ENCODE data around the gene ATOH8. TPM values are rescaled to one million over a fixed set of nuclear protein-coding genes. Genes with fewer than 3 reads are reported as not detected.

ATOH8 gene
- total and polyA plus RNA-seq, 10 of the 15 experiments (the other 5 are each of a cell fraction or from before 2014, with no cell fraction given), result 0.03 to 0.60 TPM; not detected in 8

- Histone ChIP-seq H3K4me3 (no peak overlapping the region), H3K36me3 (ENCODE audit: control insufficient read depth in 2 of 2, insufficient read depth in 2 of 2, low read length in 1 of 2) (no peaks in the 10 kb centered on the region), H3K27me3 (replicated peaks in 1 of 2; ENCODE audit: control insufficient read depth in 2 of 2, insufficient read depth in 2 of 2, low read length in 1 of 2) (peaks cover 2 to 6% of the 10 kb centered on the region in 2 experiments; a peak in 2 of 4 replicates), H3K27ac (ENCODE audit: control insufficient read depth, insufficient read depth) (no peak overlapping the region), H4K20me1 (ENCODE audit: control insufficient read depth, insufficient read depth) (no peaks in the 10 kb centered on the region), H2AFZ (ENCODE audit: control insufficient read depth, low read depth, low read length) (no peak overlapping the region), H3K4me2 (ENCODE audit: control insufficient read depth, insufficient read depth) (no peak overlapping the region), H3K9ac (ENCODE audit: control insufficient read depth, insufficient read depth, low read length) (no peak overlapping the region), H3K4me1 (ENCODE audit: control insufficient read depth, insufficient read depth, low read length) (no peaks in the 10 kb centered on the region), H3K79me2 (ENCODE audit: control insufficient read depth, insufficient read depth, low read length) (no peaks in the 10 kb centered on the region), H3K9me3 (replicated peaks; ENCODE audit: control insufficient read depth, insufficient read depth, low read length) (no peaks in the 10 kb centered on the region)
- CTCF ChIA-PET, result interaction anchor here (0.9 kb wide), 1 partner anchor 74 kb away, joined by 3 read pairs; no protein-coding TSS in a partner anchor
- FAIRE-seq (no peak), DNase-seq (ENCODE audit: low read depth, low spot score) (no peak), ATAC-seq (no peak)
- POLR2A ChIA-PET, result interaction anchor here (0.6 to 0.7 kb wide), 2 partner anchors 46 to 605 kb away, joined by 3 to 4 read pairs; no protein-coding TSS in a partner anchor
- WGBS (ENCODE audit: insufficient coverage, insufficient replicate concordance, low lambda C conversion rate, missing lambda C conversion rate), result 57% methylated on average over 7 of the region's 7 CpGs
- BruUV-seq (replicated peaks), result no TSS peak
- in situ Hi-C loops (cut with MboI), result no loop called here
- TF ChIP-seq JUNB (IDR thresholded peaks at IDR 0.05), result no peak
- RAD21 ChIA-PET (ENCODE audit: unreplicated experiment), result no interaction called here
- SMC1A ChIA-PET (ENCODE audit: uncharacterized antibody, unreplicated experiment), result no interaction called here
- intact Hi-C loops (cut with micrococcal nuclease; ENCODE audit: unreplicated experiment), result no loop called here
Observed at GRCh38 chr2:85783796-85784195, 30.0 kb downstream of the ATOH8 start.

DNA sequence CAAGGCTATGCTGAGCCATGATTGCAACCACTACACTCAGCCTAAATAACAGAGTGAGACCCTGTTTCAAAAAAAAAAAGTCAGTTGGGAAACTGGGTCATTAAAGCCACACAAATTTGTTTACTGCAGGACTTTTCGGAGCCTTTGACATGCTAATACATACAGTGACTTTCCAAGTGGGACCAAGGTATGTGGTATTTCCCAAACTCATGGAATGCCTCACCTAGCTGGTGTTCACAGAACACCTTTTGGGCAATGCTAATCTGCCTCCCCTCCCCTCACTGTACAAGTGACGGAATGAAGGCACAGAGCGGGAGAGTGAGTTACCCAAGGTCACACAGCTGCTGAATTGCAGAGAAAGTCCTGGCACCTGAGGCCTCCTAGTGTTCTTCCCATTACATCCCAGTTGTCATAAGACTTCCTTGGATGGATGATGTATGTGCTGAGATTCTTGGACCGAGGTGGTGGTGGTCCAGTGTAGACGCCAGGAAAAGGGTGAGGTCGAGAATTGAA, 30.7 kb downstream of the ATOH8 start:
- CTCF ChIA-PET, result interaction anchor here (0.9 kb wide), 1 partner anchor 56 kb away, joined by 3 read pairs; no protein-coding TSS in a partner anchor
- BruUV-seq (replicated peaks), result no TSS peak
- Histone ChIP-seq H3K9me3 (replicated peaks; ENCODE audit: control insufficient read depth, insufficient read depth, low read length) (no peaks in the 10 kb centered on the region), H3K79me2 (ENCODE audit: control insufficient read depth, insufficient read depth, low read length) (no peaks in the 10 kb centered on the region), H3K27me3 (replicated peaks in 1 of 2; ENCODE audit: control insufficient read depth in 2 of 2, insufficient read depth in 2 of 2, low read length in 1 of 2) (peaks cover 2 to 6% of the 10 kb centered on the region in 2 experiments; a peak in 2 of 4 replicates), H3K9ac (ENCODE audit: control insufficient read depth, insufficient read depth, low read length) (no peak overlapping the region), H3K4me1 (ENCODE audit: control insufficient read depth, insufficient read depth, low read length) (no peaks in the 10 kb centered on the region), H4K20me1 (ENCODE audit: control insufficient read depth, insufficient read depth) (no peaks in the 10 kb centered on the region), H3K27ac (ENCODE audit: control insufficient read depth, insufficient read depth) (no peak overlapping the region), H2AFZ (ENCODE audit: control insufficient read depth, low read depth, low read length) (no peak overlapping the region), H3K4me3 (no peak overlapping the region), H3K4me2 (ENCODE audit: control insufficient read depth, insufficient read depth) (no peak overlapping the region), H3K36me3 (ENCODE audit: control insufficient read depth in 2 of 2, insufficient read depth in 2 of 2, low read length in 1 of 2) (no peaks in the 10 kb centered on the region)
- no peak for DNase-seq (ENCODE audit: low read depth, low spot score)
- intact Hi-C loops (cut with micrococcal nuclease; ENCODE audit: unreplicated experiment), result no loop called here
- SMC1A ChIA-PET (ENCODE audit: uncharacterized antibody, unreplicated experiment), result no interaction called here
- ATAC-seq, result no peak
- TF ChIP-seq ZNF384 (IDR thresholded peaks at IDR 0.05; ENCODE audit: borderline replicate concordance, low read depth, low read length) (no peak), HDAC6 (IDR thresholded peaks at IDR 0.05; ENCODE audit: unreplicated experiment) (no peak), SUZ12 (IDR thresholded peaks at IDR 0.05; ENCODE audit: unreplicated experiment) (no peak), ZNF217 (IDR thresholded peaks at IDR 0.05) (no peak)
- TF ChIP-seq, protein P1, sequence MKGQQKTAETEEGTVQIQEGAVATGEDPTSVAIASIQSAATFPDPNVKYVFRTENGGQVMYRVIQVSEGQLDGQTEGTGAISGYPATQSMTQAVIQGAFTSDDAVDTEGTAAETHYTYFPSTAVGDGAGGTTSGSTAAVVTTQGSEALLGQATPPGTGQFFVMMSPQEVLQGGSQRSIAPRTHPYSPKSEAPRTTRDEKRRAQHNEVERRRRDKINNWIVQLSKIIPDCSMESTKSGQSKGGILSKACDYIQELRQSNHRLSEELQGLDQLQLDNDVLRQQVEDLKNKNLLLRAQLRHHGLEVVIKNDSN (IDR thresholded peaks at IDR 0.05; ENCODE audit: borderline replicate concordance, extremely low read length, insufficient read depth, low read depth, low read length), result no peak
- POLR2A ChIA-PET, result interaction anchor here (1.2 kb wide), 1 partner anchor 23 kb away, joined by 3 read pairs; no protein-coding TSS in a partner anchor
- FAIRE-seq, result no peak
- 38% methylated on average over 6 of the region's 6 CpGs for WGBS (ENCODE audit: insufficient coverage, insufficient replicate concordance, low lambda C conversion rate, missing lambda C conversion rate)
- RAD21 ChIA-PET (ENCODE audit: unreplicated experiment), result interaction anchor here (1.3 kb wide), 1 partner anchor 39 kb away, joined by 4 read pairs; no protein-coding TSS in a partner anchor
- in situ Hi-C loops (cut with MboI), result no loop called here
